Esophagus muscularis mucosa (tissue), 4 donors: ENCODE measurements around the gene HNF1A.

Source experiments
- EP300 ChIP-seq: sonication (generic); formaldehyde crosslinking; IDR thresholded peaks from one replicate; pipeline ENCODE4 v1.6.1; 2017; ENCODE audit warnings: antibody characterized with exemption
- POLR2A ChIP-seq: fragments of 450-650 bp; IDR thresholded peaks from one replicate; pipeline ENCODE4 v1.6.1; 2017; ENCODE audit warnings: antibody characterized with exemption, moderate library complexity, mild to moderate bottlenecking, low read depth
- POLR2AphosphoS5 ChIP-seq, 2 donors: sonication (generic); formaldehyde crosslinking; IDR thresholded peaks; one replicate each; pipeline ENCODE4 v1.6.1; 2017; ENCODE audit warnings: antibody characterized with exemption in 2 of 2
- TF ChIP-seq, protein P1 (sequence below), 3 experiments: fragments of 200-600 bp in 2 of 3; fragments of 450-650 bp in 1 of 3; sonication (generic) in 2 of 3; IDR thresholded peaks; one replicate each; pipeline ENCODE4 v1.5.1; 2017 to 2019; ENCODE audit warnings: antibody characterized with exemption in 3 of 3, mild to moderate bottlenecking in 2 of 3, moderate library complexity in 1 of 3

DNA sequence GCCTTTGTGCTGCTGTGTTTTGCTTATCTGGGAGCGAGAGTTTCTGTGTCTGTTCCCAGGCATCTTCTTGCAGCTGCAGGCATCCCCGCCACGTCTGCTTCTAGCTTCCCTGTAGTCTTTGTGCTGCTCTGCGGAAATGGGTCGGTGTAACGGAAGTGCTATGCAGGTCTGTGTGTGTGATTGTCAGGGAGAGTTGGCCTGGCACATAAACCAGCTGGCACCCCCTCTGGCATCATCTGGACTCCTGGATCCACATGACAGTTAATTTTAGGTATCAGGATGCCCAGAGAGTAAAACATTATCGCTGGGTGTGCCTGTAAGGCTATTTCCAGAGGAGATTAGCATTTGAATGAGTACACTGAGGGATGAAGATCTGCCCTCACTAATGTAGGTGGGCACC lies 70.1 kb downstream of the HNF1A start:
- TF ChIP-seq, protein P1, sequence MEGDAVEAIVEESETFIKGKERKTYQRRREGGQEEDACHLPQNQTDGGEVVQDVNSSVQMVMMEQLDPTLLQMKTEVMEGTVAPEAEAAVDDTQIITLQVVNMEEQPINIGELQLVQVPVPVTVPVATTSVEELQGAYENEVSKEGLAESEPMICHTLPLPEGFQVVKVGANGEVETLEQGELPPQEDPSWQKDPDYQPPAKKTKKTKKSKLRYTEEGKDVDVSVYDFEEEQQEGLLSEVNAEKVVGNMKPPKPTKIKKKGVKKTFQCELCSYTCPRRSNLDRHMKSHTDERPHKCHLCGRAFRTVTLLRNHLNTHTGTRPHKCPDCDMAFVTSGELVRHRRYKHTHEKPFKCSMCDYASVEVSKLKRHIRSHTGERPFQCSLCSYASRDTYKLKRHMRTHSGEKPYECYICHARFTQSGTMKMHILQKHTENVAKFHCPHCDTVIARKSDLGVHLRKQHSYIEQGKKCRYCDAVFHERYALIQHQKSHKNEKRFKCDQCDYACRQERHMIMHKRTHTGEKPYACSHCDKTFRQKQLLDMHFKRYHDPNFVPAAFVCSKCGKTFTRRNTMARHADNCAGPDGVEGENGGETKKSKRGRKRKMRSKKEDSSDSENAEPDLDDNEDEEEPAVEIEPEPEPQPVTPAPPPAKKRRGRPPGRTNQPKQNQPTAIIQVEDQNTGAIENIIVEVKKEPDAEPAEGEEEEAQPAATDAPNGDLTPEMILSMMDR (IDR thresholded peaks at IDR 0.05), result no peak
- no peak for TF ChIP-seq POLR2A
- no peak for TF ChIP-seq EP300
- no peak for TF ChIP-seq POLR2AphosphoS5 (IDR thresholded peaks at IDR 0.05)
